Brain pericyte (primary cell): ENCODE data around the gene HOXA6.

ENCODE experiments used
- DNase-seq: peaks from one replicate; pipeline ENCODE4 v3.0.0-alpha.2; 2012; ENCODE audit warnings: low read depth, low spot score

HOXA6 gene

GRCh38 chr7:27139334-27140125 is 8.0 kb downstream of the HOXA6 start:
- no peak for DNase-seq

- DNase-seq, result no peak
These were observed 8.6 kb downstream of the HOXA6 start for GRCh38 chr7:27138985-27139333.

GRCh38 chr7:27138472-27138871 is 9.1 kb downstream of the HOXA6 start:
- no peak for DNase-seq

GRCh38 chr7:27137640-27138315 is 9.8 kb downstream of the HOXA6 start:
- no peak for DNase-seq

GRCh38 chr7:27134392-27134791 is 13.2 kb downstream of the HOXA6 start:
- no peak for DNase-seq

- DNase-seq, result no peak
These were observed 14.0 kb downstream of the HOXA6 start for GRCh38 chr7:27133409-27134231.

- DNase-seq, result no peak
These were observed 14.6 kb downstream of the HOXA6 start for GRCh38 chr7:27132978-27133377.

GRCh38 chr7:27132214-27132613 is 15.4 kb downstream of the HOXA6 start:
- no peak for DNase-seq

- DNase-seq, result no peak
These were observed 16.2 kb downstream of the HOXA6 start for GRCh38 chr7:27131390-27131819.

- DNase-seq, result no peak
These were observed 16.8 kb downstream of the HOXA6 start, which contains the start of gene HOXA4 for GRCh38 chr7:27130540-27131389. Gene HOXA4, minus strand, starts transcription at chr7:27130757. Its CDS starts 24 bp downstream, at chr7:27130733.

GRCh38 chr7:27129729-27130539 is 17.6 kb downstream of the HOXA6 start:
- DNase-seq, result no peak

GRCh38 chr7:27128776-27129728 is 18.5 kb downstream of the HOXA6 start:
- no peak for DNase-seq

- no peak for DNase-seq
These were observed 19.5 kb downstream of the HOXA6 start for GRCh38 chr7:27128034-27128433.

GRCh38 chr7:27126596-27127327 is 20.8 kb downstream of the HOXA6 start:
- no peak for DNase-seq

GRCh38 chr7:27125986-27126394 is 21.6 kb downstream of the HOXA6 start:
- DNase-seq, result no peak

- no peak for DNase-seq
These were observed 22.5 kb downstream of the HOXA6 start for GRCh38 chr7:27124902-27125689.

- no peak for DNase-seq
These were observed 23.3 kb downstream of the HOXA6 start for GRCh38 chr7:27124096-27124901.
